ENCODE measurements around the gene ANGPTL2.

ANGPTL2 gene

DNA sequence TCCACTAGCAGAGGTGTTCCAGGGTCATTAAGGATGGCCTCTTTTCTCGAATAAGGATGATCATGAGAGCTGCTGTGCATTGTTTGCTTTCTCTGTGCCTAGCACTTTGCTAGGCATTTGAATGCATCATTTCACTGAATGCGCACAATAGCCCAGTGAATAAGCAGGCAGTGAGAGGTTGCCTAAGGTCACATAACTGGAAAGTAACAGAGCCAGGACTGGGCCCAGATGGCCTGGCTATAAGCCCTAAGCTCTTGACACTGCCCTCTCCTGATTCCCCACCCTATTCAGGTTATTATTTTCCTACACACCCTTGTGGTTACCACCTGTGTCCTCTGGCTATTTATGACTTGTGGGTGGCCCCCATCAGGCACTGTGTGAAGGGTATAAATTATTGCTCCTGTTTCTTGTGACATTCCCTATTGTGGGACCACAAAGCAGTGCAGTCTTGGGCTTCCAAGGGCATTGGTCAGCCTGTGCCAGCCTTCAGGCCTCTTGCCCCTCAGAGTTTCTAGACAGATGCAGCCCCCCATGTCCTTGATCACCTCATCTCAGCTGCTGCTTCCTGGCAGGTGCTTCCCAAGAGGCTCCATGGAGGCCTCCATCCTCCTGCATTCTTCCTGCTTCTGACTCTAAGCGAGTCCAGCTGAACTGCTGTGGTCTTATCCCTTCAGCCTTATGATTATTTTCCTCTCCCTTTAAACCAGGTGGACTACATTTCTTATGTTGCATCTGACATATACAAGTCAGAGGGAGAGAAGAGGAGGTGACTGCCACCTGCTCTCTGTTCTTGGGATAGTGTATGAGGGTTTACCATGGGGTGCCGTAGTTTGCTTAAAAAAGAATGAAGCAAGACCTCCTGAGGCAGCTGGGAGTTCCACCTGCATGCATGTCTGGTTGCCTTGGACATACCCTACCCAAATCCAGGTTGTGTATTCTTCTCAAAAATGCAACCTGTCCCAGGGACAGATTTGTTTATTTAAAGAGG is 47.6 kb downstream of the ANGPTL2 start:
- no peak for DNase-seq

- no peak for DNase-seq
These were observed 54.7 kb downstream of the ANGPTL2 start for GRCh38 chr9:127067603-127068220.

GRCh38 chr9:127066851-127067136 is 55.6 kb downstream of the ANGPTL2 start:
- no peak for DNase-seq

- DNase-seq: no peak
These were observed 56.2 kb downstream of the ANGPTL2 start for GRCh38 chr9:127066060-127066850.

DNA sequence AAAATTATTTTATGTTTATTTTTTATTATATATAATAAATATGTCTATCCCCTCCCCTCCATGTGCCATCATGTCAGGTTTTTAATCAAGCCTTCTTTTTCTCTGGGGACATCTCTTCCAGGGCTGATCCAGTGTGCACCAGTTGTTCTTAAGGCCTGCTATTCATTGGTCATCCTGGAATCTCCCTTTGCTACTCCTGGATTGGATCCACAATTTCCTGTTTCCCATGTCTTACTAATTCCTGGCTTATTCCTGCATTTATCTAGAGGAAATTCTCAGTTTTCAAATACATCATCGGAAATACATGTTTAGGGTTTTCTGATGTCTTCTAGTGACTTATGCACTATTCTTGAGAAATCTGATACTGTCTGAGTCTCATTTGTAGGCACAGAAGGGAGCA is 56.8 kb downstream of the ANGPTL2 start:
- DNase-seq: no peak

DNA sequence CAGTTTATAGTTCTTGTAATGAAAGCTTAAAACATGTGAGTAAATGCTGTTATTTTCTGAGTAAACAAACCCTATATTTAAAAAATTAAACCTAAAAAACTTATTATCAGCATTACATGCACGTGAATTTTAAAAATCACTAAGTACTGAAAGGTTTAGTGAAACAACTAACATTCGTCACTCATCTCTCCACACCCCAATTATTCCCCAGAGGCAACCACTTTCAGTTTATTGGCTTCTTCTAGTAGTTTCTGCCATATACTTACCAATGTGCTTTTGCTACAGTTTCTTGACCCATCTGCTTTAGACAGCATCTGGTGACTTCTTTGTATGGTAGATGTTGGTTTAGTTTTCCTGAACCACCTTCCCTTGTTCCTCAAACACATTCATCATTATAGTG is 58.1 kb downstream of the ANGPTL2 start:
- no peak for DNase-seq

DNA sequence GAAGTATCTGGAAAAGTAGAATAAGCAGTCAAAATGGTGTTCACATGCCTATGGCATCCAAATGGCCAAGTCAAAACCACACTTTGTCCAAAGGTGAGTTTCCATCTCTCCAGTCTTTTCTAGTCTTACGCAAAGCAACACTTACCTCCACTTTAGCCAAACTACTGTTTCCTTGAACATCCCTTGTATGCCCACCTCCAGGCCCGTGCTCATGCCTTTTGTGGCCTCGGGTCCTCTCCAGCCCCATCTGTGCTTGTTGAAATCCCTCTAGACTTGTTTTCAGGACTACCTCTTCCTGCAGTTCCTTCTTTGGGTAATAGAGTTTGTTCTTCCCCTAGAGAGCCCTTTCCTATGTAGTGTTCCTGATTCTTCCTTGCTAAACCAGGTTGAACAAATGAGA is 61.0 kb downstream of the ANGPTL2 start:
- no peak for DNase-seq

DNA sequence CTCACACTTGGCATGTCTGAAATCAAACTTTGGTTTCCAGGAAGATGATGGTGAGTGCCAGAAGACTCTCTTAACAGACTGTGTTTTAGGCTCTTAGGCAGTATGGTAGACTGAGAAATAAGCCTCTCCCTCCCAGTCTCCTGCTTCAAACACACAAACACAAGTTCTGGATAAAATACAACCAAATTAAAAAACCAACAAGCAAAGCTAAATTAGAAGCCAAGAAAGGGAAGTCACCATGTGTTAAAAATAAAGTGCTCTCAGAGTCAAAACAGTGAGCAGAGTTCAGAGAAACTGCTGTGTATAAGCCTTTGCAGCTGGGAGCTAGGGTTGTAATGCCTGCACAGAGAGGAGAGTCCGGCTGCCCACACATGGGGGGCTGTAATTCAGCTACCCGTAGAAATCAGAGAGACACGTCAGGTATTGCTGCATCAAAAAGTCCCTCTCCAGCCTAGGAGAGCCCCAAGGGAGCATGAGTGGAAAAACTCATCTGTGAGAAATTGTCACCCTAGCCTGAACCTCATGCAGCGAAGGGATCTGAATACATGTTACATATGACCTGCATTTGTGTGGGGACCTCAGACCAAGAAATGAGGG is 62.6 kb downstream of the ANGPTL2 start:
- DNase-seq: no peak

DNA sequence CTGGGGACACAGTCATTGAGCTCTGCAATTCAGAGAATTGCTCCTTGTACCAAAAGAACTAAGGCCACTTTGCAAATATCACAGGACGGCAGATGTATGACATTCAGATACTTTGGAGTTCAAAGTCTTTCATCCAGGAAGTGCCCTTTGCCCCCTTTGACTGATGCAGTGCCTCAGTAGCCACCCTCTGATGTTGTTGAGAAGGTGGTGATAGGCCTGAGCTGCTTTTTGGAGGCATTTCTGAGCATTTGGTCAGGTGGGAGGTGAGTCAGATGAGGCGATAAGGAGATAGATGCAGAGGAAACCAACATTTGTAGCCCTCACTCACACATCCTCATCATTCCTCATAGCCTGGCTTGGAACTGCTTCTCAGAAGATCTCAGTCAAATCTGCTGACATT is 63.4 kb downstream of the ANGPTL2 start:
- no peak for DNase-seq

- no peak for DNase-seq
These were observed 63.8 kb downstream of the ANGPTL2 start for GRCh38 chr9:127058645-127059021.

DNA sequence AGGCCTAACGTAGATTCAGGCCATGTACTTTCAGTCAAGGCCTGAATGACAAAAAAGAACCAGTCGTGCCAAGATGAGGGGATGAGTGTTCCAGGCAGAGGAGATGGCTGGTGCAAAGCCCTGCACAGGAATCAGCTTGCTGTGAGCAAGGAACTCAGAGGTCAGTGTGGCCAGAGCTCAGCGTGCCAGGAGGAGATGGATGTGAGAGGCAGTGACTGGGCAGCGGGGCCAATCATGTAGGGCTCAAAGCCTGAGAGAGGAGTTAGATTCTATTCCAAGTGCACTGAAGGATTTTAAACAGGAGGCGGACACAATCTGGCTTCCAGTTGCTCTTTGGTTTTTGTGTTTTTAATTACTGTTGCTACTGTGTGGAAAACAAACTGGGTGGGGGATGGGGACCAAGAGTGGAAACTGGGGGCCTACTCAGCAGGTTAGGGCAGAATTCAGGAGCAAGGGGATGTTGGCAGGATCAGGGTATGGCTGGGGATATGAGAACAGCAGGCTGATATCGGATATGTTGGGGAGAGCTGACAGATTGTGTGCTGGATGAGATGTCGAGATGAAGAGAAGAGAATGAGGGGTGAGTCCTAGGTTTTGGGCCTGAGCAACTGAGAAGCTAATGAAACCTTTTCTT is 64.3 kb downstream of the ANGPTL2 start:
- no peak for DNase-seq

GRCh38 chr9:127056446-127056845 is 66.0 kb downstream of the ANGPTL2 start:
- DNase-seq: no peak

DNA sequence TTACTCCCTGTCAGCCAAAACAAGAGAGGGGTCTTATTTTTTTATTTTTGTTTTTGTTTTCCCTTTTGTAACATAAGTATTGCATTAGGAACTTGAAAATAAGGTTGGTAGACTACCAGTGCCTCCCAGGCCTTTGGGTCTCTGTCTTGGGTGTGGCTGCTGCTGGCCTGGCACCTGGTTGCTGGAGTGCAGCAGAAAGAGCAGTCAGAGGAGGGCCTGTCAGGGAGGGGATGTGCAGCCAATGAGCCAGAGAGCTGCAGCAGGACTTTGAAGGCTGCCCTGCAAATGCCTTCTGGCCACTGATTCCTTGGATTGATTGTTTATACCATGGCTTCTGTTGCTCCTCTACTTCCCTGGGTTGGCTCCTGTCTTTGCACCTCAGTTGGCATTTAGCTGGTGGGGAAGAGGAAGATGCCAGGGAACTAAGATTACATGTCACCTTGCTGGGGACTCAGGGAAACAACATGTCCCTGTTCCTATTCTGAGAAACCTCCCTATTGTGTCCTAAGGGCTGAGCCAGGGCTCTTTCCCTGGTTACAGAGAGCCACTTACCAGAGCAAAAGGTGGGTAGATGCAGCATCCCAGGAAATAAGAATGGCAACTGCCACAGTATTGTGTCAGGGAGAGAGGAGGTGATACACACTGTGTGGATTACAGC is 66.6 kb downstream of the ANGPTL2 start:
- DNase-seq: no peak

DNA sequence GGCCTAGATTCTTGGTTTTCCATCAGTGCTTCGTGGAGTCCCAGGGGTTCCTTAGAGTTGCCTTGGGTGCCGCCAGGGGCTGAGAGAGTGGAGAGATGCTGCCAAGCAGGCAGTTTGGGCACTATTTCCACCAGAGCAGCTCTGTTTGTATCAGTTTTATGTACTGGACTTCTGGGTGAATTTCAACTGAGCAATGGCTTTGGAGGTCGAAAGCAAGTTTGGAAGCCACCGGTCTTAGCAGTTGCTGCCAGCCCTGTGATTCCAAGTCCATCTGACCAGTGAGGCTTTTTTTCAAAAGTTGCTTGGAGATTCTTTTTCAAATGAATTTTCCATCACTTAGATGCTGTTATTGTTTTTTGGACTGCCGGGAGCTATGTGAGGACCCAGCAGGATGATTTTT is 68.5 kb downstream of the ANGPTL2 start:
- no peak for DNase-seq

DNA sequence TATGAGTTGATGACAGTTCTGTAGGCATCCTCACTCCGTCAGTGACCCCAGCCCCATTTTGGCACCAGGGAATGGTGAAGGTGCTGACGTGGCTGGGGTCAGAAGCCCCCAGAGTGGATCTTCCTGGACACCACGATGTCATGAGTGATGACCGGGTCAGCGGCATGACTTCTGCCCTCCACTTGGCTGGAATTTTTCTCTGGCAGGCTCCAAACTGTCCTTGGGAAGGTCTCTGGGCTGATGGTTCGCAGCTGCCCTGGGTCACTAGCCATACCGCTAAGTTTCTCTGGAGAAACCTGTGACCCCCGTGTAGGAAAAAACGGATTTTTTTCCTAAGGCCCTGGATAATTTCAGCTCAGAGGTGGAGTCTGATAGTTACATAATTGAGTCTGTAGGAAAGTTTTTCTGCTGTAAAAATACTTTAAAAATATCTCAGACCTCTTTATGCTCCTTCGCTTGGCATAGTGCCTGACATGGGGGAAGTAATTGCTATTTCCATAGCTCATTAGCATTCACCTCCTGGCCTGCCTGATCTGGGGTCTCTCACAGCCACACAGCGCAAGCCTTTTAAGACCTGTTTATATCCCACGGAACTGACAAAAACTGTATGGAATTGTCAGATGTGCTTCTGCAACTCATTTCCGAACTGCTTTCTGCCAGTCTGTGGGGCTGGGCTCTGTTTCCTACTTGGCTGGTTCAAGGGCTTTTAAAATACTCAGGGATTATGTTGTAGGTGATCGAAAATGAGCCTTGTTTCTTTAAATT is 69.2 kb downstream of the ANGPTL2 start:
- DNase-seq: no peak

DNA sequence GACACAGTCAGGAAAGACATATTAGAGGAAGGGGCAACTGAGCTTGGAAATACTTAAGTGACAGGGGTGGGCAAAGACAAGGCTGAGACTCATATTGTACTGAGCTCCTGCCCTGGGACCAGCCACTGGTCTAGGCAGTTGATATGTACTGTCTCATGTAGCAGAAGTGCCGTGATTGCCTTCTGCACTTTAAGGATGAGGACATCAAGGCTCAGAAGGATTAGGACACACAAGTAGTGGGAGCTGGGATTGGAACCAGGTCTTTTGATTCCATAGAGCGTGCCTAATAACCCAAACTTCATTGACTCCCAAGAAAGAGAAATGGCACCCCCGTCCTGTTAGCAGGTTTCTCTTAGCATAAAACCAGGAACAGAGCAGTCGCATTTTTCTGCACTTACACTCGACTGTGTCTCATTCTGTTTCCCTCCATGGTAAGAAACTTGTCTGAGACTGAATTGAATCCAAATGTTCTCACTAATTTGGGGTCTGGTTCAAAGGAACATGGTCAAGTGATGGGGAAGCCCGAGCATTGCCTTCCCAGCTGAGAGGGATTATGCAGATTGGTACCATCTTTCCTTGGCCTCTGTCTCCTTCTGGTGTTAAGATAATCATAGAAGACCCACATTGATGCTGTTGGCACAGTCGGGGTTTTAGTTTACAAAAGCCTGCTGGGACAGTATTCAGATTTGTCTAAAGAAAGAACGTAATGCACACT is 70.4 kb downstream of the ANGPTL2 start:
- DNase-seq: no peak

- no peak for DNase-seq
These were observed 71.8 kb downstream of the ANGPTL2 start for GRCh38 chr9:127050591-127051001.

- DNase-seq: no peak
These were observed 72.3 kb downstream of the ANGPTL2 start for GRCh38 chr9:127050152-127050551.

DNA sequence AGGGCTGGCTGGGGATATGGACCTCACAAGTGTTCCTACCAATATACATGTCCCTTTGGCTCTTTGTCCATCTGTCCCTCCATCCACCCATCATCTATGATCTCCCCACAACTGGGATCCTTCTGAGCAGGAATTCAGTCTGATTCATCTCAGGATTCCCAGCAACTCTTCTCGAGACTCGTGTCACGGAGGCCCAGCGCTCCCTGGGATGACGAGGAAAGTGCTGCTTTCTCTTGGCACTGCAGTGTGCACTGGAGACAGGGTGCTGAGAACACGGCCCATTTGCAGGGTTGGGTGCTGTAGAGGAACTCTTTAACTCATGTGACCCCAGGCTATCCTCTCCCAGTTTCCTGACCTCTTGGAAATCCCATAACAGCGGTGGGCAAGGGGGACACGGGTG is 72.9 kb downstream of the ANGPTL2 start:
- no peak for DNase-seq

DNA sequence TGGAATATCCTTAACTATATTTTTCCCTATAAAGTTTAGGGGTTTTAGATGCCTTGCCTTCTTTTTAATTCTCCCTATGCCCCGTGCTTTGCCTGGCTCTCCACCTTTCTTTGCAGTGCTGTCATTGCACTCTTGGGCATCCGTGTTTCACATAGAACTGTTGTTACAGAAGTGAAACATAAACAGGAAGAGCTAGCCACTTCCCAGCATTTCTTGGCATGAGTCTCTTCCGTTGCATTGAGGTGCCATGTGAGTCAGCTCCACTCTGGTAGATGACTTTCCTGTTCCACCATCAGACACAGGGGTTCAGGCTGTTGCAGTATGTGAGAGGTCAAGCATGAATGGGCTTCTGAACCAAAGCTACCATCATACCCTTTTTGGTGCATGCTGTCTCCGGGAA is 73.4 kb downstream of the ANGPTL2 start:
- DNase-seq: peak; percentile 17

- DNase-seq: no peak
These were observed 74.5 kb downstream of the ANGPTL2 start for GRCh38 chr9:127047971-127048370.

Data from stimulated activated naive CD4-positive, alpha-beta T cell treated with Interleukin-2 at 50 U/mL for 16 hours (primary cell).